ENCODE data around the gene TUBB2A.

Gene TUBB2A

GRCh38 chr6:3118353-3119039 lies 38.8 kb downstream of the TUBB2A start, which contains the start of gene BPHL:
Gene BPHL (plus strand): TSS chr6:3118711. CDS start chr6:3118741, 30 bp downstream.
- DNase-seq = peak; percentile 88

- DNase-seq = no peak
Measured at GRCh38 chr6:3117912-3118352, 39.4 kb downstream of the TUBB2A start.

- DNase-seq = no peak
Measured at GRCh38 chr6:3114377-3114776, 43.0 kb downstream of the TUBB2A start.

GRCh38 chr6:3109761-3110160 lies 47.6 kb downstream of the TUBB2A start:
- no peak for DNase-seq

GRCh38 chr6:3108746-3109414 lies 48.5 kb downstream of the TUBB2A start:
- no peak for DNase-seq
